ENCODE results near the gene ZNF546.
A peak's percentile ranks its signal among the peaks of the same experiment; 100 is the strongest.
"Not testable (repeated sequence)": the region's sequence is repeated elsewhere in the genome, so short reads cannot be mapped to it uniquely, and the experiment has no call there.

ZNF546 gene

DNA sequence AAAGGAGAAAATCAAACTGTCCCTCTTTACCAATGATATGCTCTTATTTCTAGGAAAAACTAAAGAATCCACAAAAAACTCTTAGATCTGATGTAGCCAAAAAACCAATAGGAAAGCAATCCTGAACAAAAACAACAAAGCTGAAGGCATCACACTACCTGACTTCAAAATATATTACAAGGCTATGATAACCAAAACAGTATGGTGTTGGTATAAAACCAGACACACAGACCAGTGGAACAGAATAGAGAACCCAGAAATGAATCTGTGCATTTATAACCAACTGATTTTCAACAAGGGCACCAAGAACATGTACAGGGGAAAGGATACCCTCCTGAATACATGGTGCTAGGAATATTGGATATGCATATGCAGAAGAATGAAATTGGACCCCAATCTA lies 9.7 kb upstream of the ZNF546 start:
- no peak for DNase-seq

DNA sequence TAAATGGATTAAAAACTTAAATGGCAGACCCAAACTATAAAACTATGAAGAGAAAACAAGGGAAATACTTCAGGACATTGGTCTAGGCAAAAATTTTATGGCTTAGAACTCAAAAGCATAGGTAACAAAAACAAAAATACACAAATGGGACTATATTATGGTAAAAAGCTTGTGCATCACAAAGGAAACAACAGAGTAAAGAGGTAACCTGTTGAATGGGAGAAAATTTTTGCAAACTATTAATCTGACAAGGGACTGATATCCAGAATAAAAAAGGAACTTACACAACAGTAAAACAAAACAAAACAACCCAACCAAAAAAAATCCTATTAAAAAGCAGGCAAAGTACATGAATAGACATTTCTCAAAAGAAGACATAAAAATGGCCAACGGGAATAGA lies 9.3 kb upstream of the ZNF546 start:
- no peak for DNase-seq

DNA sequence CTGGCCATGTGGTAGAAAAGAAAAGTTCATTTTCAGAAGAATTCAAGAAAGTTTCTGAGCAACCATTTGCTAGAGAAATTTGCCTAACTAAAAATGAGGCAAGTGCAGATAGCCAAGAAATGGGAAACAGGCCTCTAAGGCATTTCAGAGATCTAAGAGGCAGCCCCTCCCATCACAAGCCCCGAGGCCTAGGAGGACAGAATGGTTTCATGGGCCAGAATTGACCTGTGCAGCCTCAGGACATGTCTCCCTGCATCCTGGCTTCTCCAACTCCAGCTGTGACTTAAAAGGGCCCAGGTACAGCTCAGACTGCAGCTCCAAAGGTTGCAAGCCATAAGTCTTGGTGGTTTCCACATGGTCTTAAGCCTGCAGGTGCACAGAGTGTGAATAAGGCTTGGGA lies 3.3 kb upstream of the ZNF546 start:
- DNase-seq, result no peak

DNA sequence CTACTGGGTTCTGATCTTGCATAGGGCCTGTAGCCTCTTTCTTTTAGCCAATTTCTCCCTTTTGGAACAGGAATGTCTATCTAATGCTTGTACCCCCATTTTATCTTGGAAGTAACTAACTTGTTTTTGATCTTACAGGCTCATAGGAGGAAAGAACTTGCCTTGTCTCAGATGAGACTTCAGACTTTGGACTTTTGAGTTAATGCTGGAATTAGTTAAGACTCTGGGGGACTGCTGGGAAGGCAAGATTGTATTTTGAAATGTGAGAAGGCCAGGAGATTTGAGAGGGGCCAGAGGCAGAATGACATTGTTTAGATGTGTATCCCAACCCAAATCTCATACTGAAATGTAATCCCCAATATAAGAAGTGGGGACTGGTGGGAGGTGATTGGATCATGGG lies 2.5 kb upstream of the ZNF546 start:
- no peak for DNase-seq

DNA sequence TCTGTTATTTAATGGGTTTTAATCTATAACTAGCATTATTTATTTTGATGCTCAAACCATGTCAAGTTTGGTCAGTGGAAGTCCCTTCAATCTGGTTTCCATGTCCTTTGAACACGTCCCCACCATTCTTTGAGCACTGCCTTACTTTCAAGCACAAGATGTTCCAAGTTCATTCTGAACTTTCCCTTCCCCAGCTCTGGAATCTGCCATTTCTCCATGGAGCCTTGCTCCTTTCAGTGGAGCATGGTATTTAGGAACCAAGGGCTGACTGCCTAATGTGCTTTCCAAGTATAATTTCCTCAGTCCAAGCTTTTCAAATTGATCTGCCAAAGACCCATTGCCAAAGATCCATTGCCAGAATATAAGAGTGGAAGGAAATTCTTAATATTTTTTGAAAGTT lies 1.1 kb upstream of the ZNF546 start:
- no peak for DNase-seq

DNA sequence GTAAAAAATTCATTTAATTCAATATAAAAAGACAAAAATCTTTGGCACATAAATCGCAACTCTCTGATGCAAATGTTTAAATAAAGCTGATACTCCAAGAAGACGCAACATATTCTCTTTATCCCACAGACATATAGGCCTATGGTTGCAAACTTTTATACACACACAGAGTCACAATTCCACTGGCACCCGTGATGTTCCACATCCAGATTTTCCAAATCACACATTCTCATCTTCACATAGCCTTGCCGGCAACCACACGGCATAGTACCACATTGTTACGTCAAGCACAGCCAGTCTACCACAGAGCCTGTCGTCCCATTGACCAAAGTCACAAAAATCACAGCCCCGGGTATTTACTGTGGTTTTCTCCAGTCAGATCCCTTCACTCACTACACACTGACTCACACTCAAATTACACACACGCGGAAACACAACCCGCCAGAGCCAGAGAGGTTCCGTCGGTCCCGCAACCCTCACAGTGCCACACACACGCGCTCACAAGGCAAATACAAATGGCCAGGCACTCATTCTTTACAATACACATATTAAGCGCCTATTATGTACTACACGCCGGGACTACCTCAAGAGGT lies 546 bp upstream of the ZNF546 start:
- DNase-seq, result no peak

DNA sequence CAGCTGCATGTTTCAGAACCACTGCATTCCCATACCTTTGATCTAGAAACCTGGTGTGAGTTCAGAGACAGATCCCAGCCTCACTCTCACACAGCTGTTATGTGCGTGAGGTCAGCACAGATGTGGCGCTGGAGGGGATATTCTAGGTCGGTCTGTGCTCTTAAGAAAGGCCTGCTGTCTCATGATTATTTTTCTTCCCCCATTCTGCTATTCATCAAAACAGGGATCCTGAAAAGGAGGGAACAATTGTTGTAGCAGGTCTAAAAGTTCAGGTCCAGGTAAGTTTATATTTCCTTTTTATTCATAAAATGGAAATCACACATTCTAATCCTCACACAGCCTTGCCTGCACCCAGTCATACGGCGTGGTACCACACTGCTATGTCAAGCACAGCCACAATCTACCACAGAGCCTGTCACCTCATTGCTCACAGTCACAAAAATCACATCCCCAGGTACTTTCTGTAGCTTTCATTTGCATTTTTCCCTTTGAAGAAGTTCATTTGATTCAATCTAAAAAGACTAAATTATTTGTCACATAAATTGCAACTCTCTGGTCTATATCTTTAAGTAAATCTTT lies 867 bp downstream of the ZNF546 start:
- DNase-seq, result no peak

DNA sequence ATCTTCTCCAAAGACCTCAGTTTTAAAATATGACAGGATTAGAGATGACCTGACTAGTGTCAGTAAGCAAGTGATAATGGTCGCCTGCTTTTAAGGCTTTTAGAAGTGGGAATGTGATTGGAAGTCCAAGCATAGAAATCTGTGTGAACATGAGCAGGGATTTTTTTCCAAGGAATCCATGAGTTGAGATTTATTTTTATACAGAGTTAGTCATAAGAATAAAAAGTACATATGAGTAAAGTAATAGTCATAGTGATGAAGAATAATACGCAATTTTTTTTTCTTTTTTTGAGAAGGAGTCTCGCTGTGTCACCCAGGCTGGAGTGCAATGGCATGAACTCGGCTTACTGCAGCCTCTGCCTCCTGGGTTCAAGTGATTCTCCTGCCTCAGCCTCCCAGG lies 1.6 kb downstream of the ZNF546 start:
- no peak for DNase-seq

DNA sequence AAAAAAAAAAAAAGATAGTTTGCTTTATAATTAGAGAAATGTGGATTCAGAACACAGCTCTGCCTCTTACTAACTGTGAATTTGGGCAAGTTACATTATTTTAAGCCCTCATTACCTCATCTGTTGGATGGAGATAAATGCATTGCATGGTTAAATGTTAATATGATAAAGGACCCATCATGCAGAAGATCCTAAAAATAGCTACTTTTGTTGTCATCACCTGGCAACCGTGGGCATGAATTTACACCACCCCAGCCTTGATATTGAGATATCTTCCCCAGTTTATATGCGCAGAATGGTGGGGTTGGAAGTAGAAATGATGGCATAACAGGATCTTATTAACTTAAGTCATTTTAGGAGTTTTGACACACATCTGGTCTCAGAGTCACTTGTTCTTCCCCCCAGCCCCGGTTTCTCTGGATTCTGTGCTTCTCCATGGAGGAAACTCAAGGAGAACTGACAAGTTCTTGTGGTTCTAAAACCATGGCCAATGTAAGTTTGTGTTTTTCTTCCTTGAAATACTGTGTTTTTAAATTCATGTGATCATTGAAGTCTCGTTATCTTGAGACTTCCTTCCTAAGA lies 8.9 kb downstream of the ZNF546 start:
- DNase-seq, result no peak

DNA sequence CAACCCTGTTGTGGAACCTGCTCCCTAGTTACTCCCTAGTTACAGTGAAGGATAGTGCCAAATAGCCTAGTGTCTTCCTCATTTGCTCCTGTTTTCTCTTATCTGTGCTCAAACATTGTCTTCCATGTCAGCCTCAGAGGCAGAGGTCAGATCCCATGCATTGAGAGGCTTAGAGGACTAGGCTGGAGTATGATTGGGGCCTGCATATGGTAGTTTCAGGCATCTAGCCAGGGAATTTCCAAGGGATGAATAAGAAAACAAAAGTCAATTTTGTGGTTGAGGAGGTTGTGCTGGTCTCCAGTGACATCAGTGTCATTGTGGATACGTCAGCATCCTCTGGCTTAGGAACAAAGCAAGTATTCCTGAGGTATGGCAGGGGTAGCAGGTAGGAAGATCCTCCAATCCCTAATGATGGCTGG lies 9.4 kb downstream of the ZNF546 start:
- DNase-seq, result no peak

DNA sequence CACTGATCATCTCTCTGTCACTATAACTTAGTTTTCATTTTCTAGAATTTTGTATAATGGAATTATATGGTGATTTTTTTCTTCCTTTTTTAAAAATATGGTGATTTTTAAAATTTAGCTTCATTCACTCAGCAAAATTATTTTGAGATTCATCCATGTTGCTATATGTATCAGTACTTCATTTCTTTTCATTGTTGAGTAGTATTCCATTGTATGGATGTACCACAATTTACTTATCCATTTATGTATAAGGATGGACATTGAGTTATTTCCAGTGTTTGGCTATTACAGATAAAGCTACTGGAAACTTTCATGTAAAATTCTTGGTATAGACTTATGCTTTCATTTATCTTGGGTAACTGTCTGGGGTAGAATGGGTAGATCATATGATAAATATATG lies 12.8 kb downstream of the ZNF546 start:
- DNase-seq, result no peak

DNA sequence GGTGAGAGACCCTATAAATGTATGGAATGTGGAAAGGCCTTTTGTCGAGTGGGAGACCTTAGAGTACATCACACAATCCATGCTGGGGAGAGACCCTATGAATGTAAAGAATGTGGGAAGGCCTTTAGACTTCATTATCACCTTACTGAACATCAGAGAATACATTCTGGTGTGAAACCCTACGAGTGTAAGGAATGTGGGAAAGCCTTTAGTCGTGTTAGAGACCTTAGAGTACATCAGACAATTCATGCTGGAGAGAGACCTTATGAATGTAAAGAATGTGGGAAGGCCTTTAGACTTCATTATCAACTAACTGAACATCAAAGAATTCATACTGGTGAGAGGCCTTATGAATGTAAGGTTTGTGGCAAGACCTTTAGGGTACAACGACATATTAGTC lies 17.1 kb downstream of the ZNF546 start:
- DNase-seq, result no peak

DNA sequence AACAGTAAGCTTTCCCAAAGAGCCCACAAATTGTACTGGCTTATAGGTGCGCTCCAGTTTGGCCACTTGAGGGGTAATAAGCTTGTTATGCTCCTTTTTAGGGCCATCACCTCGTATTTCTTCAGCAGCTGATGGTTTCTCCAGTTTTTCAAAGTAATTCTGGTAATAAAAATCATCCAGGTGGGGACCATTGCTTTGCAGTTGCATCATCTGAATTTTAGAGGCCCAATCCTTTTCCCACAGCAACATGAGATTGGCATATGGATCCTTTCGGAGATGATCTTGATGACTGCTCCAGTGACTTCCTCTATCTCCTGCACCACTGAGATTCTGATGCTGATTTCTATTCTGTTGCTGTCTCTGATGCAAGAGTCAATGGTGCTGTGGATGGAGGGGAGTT lies 27.1 kb downstream of the ZNF546 start:
- no peak for DNase-seq

DNA sequence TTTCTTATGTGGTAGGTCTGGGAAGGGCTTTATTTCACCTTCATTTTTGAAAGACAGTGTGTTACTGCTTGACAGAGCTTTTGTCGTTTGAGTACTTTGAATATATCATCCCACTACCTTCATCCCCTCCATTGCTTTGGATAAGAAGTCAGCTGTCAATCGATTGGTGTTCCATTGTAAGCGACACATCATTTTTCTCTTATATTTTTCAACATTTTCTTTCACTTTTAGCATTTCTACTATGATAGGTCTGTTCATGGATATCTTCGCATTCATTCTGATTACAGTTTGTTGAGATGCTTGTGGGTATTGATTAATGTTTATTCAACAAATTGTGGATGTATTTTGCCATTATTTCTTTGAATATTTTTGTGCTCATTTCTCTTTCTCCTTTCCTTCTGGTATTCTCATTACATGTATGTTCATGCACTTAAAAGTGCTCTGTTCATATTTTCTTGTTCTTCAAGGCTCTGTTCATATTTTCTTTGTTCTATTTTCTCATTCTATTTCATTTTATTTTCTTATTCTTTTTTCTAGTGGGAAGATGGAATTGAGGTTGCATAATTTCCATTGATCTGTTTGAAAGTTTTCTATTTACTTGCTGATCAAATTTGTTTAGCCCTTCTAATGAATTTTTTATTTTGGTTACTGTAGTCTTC lies 29.2 kb downstream of the ZNF546 start:
- DNase-seq, result no peak

DNA sequence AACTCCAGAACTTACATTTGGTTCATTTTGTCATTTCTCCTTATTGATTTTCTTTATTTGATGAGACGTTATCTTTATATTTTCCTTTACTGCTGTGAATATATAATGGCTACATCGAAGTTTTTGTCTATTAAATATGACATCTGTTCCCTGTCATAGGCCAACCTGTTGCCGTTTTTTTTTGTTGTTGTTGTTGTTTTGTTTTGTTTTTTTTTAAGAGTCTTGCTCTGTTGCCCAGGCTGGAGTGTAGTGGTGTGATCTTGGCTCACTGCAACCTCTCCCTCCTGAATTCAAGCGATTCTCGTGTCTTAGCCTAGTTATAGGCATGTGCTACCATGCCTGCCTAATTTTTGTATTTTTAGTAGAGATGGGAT lies 29.7 kb downstream of the ZNF546 start:
- DNase-seq, result no peak

DNA sequence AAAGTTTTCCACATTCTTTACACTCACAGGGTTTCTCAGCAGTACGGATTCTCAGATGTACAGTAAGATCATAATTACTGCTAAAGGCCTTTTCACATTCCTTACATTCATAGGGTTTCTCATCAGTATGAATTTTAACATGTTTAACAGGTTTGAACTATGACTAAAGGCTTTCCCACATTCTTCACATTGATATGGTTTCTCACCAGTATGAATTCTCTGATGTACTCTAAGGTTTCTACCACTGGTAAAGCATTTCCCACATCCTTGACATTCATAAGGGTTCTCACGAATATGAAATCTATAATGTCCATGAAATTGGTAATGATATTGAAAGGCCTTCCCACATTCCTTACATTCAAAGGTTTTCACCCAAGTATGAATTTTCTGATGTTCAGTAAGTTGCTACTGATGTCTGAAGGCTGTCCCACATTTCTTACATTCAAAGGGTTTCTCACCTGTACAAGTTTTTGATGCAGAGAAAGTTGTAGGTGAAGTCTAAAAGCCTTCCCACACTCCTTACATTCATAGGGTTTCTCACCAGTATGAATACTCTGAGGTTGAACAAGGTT lies 37.2 kb downstream of the ZNF546 start:
- no peak for DNase-seq

DNA sequence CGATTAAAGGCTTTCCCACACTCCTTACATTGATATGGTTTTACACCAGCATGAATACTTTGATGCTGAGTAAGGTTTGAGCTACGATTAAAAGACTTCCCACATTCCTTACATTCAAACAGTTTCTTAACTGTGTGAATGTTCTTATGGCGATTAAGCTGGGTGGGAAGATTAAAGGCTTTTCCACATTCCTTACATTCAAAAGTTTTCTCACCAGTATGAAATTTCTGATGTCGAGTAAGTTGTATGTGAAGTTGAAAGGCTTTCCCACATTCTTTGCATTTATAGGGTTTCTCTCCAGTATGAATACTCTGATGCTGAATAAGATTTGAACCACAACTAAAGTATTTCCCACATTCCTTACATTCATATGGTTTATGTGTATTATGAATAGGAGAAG lies 39.1 kb downstream of the ZNF546 start:
- no peak for DNase-seq

DNA sequence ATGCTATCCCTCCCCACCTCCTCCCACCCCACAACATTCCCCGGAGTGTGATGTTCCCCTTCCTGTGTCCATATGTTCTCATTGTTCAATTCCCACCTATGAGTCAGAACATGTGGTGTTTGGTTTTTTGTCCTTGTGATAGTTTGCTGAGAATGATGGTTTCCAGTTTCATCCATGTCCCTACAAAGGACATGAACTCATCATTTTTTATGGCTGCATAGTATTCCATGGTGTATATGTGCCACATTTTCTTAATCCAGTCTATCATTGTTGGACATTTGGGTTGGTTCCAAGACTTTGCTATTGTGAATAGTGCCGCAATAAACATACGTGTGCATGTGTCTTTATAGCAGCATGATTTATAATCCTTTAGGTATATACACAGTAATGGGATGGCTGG lies 41.2 kb downstream of the ZNF546 start:
- not testable (repeated sequence) for DNase-seq

DNA sequence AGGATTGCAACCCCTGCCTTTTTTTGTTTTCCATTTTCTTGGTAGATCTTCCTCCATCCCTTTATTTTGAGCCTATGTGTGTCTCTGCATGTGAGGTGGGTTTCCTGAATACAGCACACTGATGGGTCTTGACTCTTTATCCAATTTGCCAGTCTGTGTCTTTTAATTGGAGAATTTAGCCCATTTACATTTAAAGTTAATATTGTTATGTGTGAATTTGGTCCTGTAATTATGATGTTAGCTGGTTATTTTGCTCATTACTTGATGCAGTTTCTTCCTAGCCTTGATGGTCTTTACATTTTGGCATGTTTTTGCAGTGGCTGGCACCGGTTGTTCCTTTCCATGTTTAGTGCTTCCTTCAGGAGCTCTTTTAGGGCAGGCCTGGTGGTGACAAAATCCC lies 44.9 kb downstream of the ZNF546 start:
- DNase-seq, result not testable (repeated sequence)

DNA sequence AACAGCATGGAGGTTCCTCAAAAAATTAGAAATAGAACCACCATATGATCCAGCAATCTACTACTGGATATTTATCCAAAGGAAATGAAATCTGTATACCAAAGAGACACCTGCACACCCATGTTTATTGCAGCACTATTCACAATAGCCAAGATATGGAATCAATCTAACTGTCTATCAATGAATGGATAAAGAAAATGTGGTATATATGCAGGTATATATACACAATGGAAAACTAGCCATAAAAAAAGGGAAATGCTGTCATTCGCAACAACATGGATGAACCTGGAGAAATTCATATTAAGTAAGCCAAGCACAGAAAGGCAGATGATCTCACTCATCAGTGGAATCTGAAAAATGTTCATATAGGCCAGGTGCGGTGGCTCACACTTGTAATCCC lies 56.6 kb downstream of the ZNF546 start:
- no peak for DNase-seq

DNA sequence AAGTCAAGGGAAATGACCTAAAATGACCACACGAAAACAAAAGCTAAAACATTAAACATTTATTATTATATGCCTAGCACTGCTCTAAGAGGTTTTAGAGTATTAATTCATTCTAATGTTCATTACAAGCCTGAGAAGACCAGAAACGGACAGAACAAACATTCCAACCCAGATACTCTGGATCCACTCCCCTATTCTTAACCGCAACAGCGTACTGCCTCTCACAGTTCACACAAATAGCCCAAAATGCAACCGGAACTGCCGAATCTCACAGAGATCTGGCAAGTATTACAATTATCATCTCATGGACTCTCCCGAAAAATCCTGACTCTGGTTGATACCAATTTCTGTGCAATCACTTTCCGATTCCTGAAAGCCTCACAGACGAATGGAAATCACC lies 57.8 kb downstream of the ZNF546 start:
- no peak for DNase-seq

DNA sequence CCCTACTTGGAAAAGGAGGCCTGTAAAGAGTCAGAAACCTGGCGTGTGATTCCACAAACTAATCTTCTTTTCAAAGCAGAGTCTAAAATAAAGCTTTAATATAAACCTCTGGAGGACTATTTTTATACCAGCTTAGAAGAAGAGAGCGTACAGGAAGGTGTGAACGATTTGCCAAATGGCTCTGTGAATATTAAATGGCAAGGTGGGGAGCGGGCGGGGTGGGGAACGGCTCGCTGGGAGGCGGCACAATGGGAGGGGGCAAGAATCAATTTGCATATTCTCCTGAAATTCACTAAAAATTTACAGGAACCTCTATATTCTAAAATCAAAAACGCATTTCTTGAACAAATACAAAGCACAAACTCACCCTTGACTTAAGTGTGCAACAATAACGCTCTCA lies 58.2 kb downstream of the ZNF546 start:
- no peak for DNase-seq

DNA sequence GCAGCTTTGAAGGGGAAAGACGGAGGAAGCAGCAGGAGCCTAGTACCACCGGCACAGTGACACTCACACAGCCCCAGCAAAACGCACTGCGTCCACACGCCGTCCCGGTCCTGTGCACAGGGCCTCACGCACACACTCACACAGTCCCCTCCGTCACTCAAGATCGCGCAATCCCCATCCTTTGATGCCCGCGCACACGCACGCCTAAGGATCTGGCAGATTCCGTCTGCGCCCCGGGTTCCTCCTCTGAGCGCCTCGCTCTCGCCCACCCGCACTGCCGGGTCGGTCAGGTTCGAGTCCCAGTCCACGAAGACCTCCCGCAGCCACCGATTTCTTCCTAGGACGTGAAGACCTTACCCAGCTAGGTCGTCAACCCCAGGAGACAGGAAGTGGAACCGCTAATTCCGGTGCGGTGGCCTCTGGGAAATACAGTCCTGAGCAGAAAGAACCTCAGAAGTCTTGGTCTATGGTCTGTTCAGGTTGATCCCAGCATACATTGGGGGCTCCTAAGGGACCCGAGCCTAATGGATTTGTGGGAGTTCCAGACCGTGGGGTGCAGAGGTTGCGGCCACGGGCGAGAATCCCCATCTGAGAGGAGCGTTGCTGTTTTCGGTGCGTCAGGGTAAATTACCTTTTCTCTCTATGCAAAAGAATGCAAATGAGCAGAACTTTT lies 59.1 kb downstream of the ZNF546 start, which contains the start of gene ZNF780B:
Gene ZNF780B, minus strand, starts transcription at position 400 of the 673 bp plus-strand sequence. CDS start 5,899 bp downstream, outside the sequence.
- peak; percentile 87 for DNase-seq
